ENCODE measurements around the gene ZNF407.

DNA sequence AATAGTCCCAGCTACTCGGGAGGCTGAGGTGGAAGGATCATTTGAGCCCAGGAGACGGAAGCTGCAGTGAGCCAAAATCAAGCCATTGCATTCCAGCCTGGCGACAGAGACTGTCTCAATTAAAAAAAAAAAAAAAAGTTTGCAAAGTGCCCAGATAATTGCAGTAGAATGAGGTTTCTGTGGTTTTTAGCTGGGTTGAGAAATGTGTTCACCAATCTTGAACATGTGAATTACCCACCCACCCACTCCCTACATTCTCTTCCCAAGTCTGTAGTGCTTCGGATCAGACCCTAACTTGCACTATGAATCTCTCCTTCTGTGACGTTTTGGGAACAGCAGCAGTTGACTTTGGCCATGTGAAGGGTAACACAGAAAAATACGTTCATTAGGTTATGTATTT is 363.9 kb downstream of the ZNF407 start:
- TF ChIP-seq, protein P1, sequence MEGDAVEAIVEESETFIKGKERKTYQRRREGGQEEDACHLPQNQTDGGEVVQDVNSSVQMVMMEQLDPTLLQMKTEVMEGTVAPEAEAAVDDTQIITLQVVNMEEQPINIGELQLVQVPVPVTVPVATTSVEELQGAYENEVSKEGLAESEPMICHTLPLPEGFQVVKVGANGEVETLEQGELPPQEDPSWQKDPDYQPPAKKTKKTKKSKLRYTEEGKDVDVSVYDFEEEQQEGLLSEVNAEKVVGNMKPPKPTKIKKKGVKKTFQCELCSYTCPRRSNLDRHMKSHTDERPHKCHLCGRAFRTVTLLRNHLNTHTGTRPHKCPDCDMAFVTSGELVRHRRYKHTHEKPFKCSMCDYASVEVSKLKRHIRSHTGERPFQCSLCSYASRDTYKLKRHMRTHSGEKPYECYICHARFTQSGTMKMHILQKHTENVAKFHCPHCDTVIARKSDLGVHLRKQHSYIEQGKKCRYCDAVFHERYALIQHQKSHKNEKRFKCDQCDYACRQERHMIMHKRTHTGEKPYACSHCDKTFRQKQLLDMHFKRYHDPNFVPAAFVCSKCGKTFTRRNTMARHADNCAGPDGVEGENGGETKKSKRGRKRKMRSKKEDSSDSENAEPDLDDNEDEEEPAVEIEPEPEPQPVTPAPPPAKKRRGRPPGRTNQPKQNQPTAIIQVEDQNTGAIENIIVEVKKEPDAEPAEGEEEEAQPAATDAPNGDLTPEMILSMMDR (conservative IDR thresholded peaks at IDR 0.05; ENCODE audit: low read depth, low read length): no peak
- TF ChIP-seq EZH2 (IDR thresholded peaks at IDR 0.05; ENCODE audit: borderline replicate concordance, low read depth, low read length, poor library complexity, severe bottlenecking): no peak

Data from A673 (cell line).